ENCODE measurements around the gene FBLN1.

- TF ChIP-seq CTCF (conservative IDR thresholded peaks at IDR 0.05) (no peak), ZFX (IDR thresholded peaks at IDR 0.05) (no peak)
Measured at GRCh38 chr22:45554861-45555260, 52.2 kb downstream of the FBLN1 start.

Measured in C4-2B (cell line).